ENCODE results near the gene MPG. TPM values are rescaled to one million over a fixed set of nuclear protein-coding genes. Genes with fewer than 3 reads are reported as not detected.

The MPG gene
- total and polyA plus RNA-seq, 4 donors = 25.4 to 84.1 (median 37.5) TPM

DNA sequence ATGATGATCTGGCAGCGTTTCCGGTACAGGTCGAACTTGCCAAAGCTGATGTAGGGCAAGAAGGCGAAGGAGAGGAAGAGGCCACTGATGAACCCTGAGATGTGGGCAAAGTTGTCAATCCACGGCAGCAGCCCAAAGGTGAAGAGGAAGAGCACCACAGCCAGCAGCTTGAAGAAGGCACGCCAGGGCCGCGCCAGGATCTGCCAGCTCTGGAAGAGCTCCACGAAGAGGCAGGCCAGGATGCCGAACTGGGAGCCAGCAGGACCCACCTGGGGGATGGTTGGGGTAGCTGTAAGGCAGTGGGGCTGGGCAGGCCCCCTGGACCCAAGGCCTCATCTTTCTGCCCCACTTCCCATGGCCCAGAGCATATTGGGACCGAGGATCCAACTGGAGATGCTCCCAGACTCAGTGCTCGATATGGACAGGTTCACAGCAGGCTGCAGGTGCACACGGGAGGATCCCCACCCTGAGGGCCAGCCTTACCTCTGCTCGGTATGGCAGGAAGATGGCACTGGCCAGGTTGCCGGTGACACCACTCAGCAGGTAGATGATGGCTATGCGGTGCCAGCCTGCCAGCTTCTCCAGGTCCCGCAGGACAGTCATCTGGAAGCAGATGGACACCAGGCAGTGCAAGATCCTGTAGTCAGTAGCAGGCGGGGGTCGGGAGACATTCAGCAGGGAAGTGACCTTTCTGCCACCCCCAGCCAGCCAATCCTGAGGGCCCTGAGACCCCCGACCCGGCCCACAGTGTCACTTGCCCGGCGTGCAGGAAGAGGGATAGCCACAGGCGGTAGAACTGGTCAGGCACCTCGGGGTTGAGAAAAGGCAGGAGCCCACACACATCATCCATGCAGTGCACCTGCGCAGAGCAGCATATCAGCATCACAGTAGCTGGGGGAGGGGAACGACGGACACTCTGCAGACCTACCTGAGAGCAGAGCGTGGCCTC lies 19.3 kb upstream of the MPG start:
- Histone ChIP-seq H3K9ac (ENCODE audit: low read depth in 1 of 2, low read length in 2 of 2) (no peak overlapping the region), H3K36me3 (ENCODE audit: control insufficient read depth in 4 of 4, insufficient read depth in 3 of 4, low read depth in 1 of 4, low read length in 3 of 4) (peaks cover 4 to 36% (median 9%) of the 10 kb centered on the region in 4 donors), H3K9me3 (ENCODE audit: control insufficient read depth in 4 of 4, low read length in 3 of 4) (no peaks in the 10 kb centered on the region), H3K4me3 (ENCODE audit: low read depth in 1 of 3, low read length in 3 of 3) (no peak overlapping the region), H3K4me1 (ENCODE audit: control insufficient read depth in 4 of 4, insufficient read depth in 4 of 4, low read length in 3 of 4) (peaks cover 0 to 8% (median 4%) of the 10 kb centered on the region in 4 donors), H3K27ac (ENCODE audit: low read depth in 1 of 2, low read length in 2 of 2) (no peak overlapping the region), H3K27me3 (ENCODE audit: control insufficient read depth in 4 of 4, insufficient read depth in 4 of 4, low read length in 3 of 4) (no peaks in the 10 kb centered on the region)
- no peak for DNase-seq (ENCODE audit: low spot score)
- no peak for TF ChIP-seq HNF4G (IDR thresholded peaks at IDR 0.05)
- no peak for TF ChIP-seq JUND (IDR thresholded peaks at IDR 0.05)
- TF ChIP-seq, protein P1, sequence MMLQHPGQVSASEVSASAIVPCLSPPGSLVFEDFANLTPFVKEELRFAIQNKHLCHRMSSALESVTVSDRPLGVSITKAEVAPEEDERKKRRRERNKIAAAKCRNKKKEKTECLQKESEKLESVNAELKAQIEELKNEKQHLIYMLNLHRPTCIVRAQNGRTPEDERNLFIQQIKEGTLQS (IDR thresholded peaks at IDR 0.05) = no peak
- TF ChIP-seq, protein P2, sequence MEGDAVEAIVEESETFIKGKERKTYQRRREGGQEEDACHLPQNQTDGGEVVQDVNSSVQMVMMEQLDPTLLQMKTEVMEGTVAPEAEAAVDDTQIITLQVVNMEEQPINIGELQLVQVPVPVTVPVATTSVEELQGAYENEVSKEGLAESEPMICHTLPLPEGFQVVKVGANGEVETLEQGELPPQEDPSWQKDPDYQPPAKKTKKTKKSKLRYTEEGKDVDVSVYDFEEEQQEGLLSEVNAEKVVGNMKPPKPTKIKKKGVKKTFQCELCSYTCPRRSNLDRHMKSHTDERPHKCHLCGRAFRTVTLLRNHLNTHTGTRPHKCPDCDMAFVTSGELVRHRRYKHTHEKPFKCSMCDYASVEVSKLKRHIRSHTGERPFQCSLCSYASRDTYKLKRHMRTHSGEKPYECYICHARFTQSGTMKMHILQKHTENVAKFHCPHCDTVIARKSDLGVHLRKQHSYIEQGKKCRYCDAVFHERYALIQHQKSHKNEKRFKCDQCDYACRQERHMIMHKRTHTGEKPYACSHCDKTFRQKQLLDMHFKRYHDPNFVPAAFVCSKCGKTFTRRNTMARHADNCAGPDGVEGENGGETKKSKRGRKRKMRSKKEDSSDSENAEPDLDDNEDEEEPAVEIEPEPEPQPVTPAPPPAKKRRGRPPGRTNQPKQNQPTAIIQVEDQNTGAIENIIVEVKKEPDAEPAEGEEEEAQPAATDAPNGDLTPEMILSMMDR (IDR thresholded peaks at IDR 0.05; ENCODE audit: low read depth, low read length, missing input control) = no peak
- TF ChIP-seq EGR1 (IDR thresholded peaks at IDR 0.05; ENCODE audit: low read depth in 2 of 2) = no peak
- TF ChIP-seq RAD21 (IDR thresholded peaks at IDR 0.05) = no peak
- TF ChIP-seq, protein P3, sequence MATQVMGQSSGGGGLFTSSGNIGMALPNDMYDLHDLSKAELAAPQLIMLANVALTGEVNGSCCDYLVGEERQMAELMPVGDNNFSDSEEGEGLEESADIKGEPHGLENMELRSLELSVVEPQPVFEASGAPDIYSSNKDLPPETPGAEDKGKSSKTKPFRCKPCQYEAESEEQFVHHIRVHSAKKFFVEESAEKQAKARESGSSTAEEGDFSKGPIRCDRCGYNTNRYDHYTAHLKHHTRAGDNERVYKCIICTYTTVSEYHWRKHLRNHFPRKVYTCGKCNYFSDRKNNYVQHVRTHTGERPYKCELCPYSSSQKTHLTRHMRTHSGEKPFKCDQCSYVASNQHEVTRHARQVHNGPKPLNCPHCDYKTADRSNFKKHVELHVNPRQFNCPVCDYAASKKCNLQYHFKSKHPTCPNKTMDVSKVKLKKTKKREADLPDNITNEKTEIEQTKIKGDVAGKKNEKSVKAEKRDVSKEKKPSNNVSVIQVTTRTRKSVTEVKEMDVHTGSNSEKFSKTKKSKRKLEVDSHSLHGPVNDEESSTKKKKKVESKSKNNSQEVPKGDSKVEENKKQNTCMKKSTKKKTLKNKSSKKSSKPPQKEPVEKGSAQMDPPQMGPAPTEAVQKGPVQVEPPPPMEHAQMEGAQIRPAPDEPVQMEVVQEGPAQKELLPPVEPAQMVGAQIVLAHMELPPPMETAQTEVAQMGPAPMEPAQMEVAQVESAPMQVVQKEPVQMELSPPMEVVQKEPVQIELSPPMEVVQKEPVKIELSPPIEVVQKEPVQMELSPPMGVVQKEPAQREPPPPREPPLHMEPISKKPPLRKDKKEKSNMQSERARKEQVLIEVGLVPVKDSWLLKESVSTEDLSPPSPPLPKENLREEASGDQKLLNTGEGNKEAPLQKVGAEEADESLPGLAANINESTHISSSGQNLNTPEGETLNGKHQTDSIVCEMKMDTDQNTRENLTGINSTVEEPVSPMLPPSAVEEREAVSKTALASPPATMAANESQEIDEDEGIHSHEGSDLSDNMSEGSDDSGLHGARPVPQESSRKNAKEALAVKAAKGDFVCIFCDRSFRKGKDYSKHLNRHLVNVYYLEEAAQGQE (IDR thresholded peaks at IDR 0.05) = no peak
- no peak for TF ChIP-seq NR2F2 (IDR thresholded peaks at IDR 0.05)
- TF ChIP-seq RXRA (IDR thresholded peaks at IDR 0.05) = no peak
- TF ChIP-seq, protein P4, sequence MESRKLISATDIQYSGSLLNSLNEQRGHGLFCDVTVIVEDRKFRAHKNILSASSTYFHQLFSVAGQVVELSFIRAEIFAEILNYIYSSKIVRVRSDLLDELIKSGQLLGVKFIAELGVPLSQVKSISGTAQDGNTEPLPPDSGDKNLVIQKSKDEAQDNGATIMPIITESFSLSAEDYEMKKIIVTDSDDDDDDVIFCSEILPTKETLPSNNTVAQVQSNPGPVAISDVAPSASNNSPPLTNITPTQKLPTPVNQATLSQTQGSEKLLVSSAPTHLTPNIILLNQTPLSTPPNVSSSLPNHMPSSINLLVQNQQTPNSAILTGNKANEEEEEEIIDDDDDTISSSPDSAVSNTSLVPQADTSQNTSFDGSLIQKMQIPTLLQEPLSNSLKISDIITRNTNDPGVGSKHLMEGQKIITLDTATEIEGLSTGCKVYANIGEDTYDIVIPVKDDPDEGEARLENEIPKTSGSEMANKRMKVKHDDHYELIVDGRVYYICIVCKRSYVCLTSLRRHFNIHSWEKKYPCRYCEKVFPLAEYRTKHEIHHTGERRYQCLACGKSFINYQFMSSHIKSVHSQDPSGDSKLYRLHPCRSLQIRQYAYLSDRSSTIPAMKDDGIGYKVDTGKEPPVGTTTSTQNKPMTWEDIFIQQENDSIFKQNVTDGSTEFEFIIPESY (IDR thresholded peaks at IDR 0.05) = no peak
- no peak for TF ChIP-seq TAF1 (conservative IDR thresholded peaks at IDR 0.05)
- TF ChIP-seq, protein P5, sequence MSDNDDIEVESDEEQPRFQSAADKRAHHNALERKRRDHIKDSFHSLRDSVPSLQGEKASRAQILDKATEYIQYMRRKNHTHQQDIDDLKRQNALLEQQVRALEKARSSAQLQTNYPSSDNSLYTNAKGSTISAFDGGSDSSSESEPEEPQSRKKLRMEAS (IDR thresholded peaks at IDR 0.05) = no peak
- TF ChIP-seq HNF4A (conservative IDR thresholded peaks at IDR 0.05) = no peak
- 92% methylated on average over 29 of the region's 29 CpGs for WGBS

All from liver (tissue), 9 donors.